MM.1S (cell line): ENCODE data around the gene PBX3.

Experiments
- DNase-seq: peaks from one replicate; pipeline ENCODE4 v3.0.0-alpha.2; 2015
- H2AFZ ChIP-seq: fragments of 300-600 bp; sonication (generic); 2 replicates; pipeline ENCODE4 v1.6.0; 2016; ENCODE audit warnings: antibody characterized with exemption, low read length
- H3F3A ChIP-seq: fragments of 300-600 bp; sonication (generic); 2 replicates; pipeline ENCODE4 v1.6.1; 2016; ENCODE audit warnings: mild to moderate bottlenecking, antibody characterized with exemption, low read length, moderate library complexity, mixed read lengths; ENCODE audit not compliant: insufficient read depth
- H3K27ac ChIP-seq: fragments of 300-600 bp; sonication (generic); 2 replicates; pipeline ENCODE4 v1.5.1; 2016; ENCODE audit warnings: mild to moderate bottlenecking, low read length
- H3K27me3 ChIP-seq: fragments of 300-600 bp; sonication (generic); replicated peaks from 2 replicates; pipeline ENCODE4 v1.6.0; 2016; ENCODE audit warnings: low read length; ENCODE audit not compliant: insufficient read depth
- H3K36me3 ChIP-seq: fragments of 300-600 bp; sonication (generic); replicated peaks from 2 replicates; pipeline ENCODE4 v1.6.1; 2016; ENCODE audit warnings: mild to moderate bottlenecking, low read length, mixed read lengths; ENCODE audit not compliant: insufficient read depth
- H3K4me1 ChIP-seq: fragments of 300-600 bp; sonication (generic); 2 replicates; pipeline ENCODE4 v1.6.1; 2016; ENCODE audit warnings: low read length, mixed read lengths
- H3K4me2 ChIP-seq: fragments of 300-600 bp; sonication (generic); 2 replicates; pipeline ENCODE4 v1.6.0; 2016; ENCODE audit warnings: low read depth, low read length
- H3K4me3 ChIP-seq: fragments of 300-600 bp; sonication (generic); 2 replicates; pipeline ENCODE4 v1.5.1; 2016; ENCODE audit warnings: low read length, mixed read lengths
- H3K79me2 ChIP-seq: fragments of 300-600 bp; sonication (generic); 2 replicates; pipeline ENCODE4 v1.6.1; 2016; ENCODE audit warnings: mixed run types, low read length, mixed read lengths
- H3K9ac ChIP-seq: fragments of 300-600 bp; sonication (generic); 2 replicates; pipeline ENCODE4 v1.6.1; 2016; ENCODE audit warnings: low read length, mixed read lengths
- H3K9me2 ChIP-seq: fragments of 300-600 bp; sonication (generic); replicated peaks from 2 replicates; pipeline ENCODE4 v1.6.1; 2016; ENCODE audit warnings: mild to moderate bottlenecking, low read length, mixed read lengths; ENCODE audit not compliant: insufficient read depth
- H3K9me3 ChIP-seq: fragments of 300-600 bp; sonication (generic); replicated peaks from 2 replicates; pipeline ENCODE4 v1.6.1; 2016; ENCODE audit warnings: mild to moderate bottlenecking, low read length, mixed read lengths; ENCODE audit not compliant: insufficient read depth
- H4K20me1 ChIP-seq: fragments of 300-600 bp; sonication (generic); 2 replicates; pipeline ENCODE4 v1.6.1; 2016; ENCODE audit warnings: mild to moderate bottlenecking, low read length, moderate library complexity, mixed read lengths; ENCODE audit not compliant: insufficient read depth
- CTCF ChIP-seq: fragments of 300-600 bp; sonication (generic); IDR thresholded peaks from 2 replicates; pipeline ENCODE4 v1.5.1; 2016; ENCODE audit warnings: antibody characterized with exemption, low read length, mixed read lengths
- EZH2 ChIP-seq: fragments of 300-600 bp; sonication (generic); optimal IDR thresholded peaks from 2 replicates; pipeline ENCODE3; 2017; ENCODE audit warnings: low read depth, mild to moderate bottlenecking, antibody characterized with exemption, low read length, mixed read lengths
- EZH2phosphoT487 ChIP-seq: fragments of 300-600 bp; sonication (generic); IDR thresholded peaks from 2 replicates; pipeline ENCODE4 v1.6.1; 2018; ENCODE audit warnings: antibody characterized with exemption, low read length

Gene PBX3

GRCh38 chr9:125959951-125960619, 212.9 kb downstream of the PBX3 start:
- no peak overlapping the region for H3K27ac ChIP-seq
- H3F3A ChIP-seq, result no peaks in the 10 kb centered on the region
- TF ChIP-seq EZH2phosphoT487, result no peak
- no peak for TF ChIP-seq CTCF
- TF ChIP-seq EZH2, result no peak
- no peak overlapping the region for H2AFZ ChIP-seq
- H3K79me2 ChIP-seq, result no peaks in the 10 kb centered on the region
- H3K36me3 ChIP-seq, result no peaks in the 10 kb centered on the region
- no peak overlapping the region for H3K4me2 ChIP-seq
- no peak overlapping the region for H3K9ac ChIP-seq
- H4K20me1 ChIP-seq, result no peaks in the 10 kb centered on the region
- H3K4me1 ChIP-seq, result no peaks in the 10 kb centered on the region
- H3K9me3 ChIP-seq, result no peaks in the 10 kb centered on the region
- H3K9me2 ChIP-seq, result no peaks in the 10 kb centered on the region
- no peaks in the 10 kb centered on the region for H3K27me3 ChIP-seq
- DNase-seq, result no peak
- H3K4me3 ChIP-seq, result no peak overlapping the region

- Histone ChIP-seq H3F3A (no peaks in the 10 kb centered on the region), H3K27me3 (no peaks in the 10 kb centered on the region), H4K20me1 (no peaks in the 10 kb centered on the region), H3K4me3 (no peak overlapping the region), H3K79me2 (no peaks in the 10 kb centered on the region), H3K9me2 (no peaks in the 10 kb centered on the region), H3K9me3 (no peaks in the 10 kb centered on the region), H3K36me3 (no peaks in the 10 kb centered on the region), H3K4me2 (no peak overlapping the region), H3K9ac (no peak overlapping the region), H3K4me1 (no peaks in the 10 kb centered on the region), H2AFZ (no peak overlapping the region), H3K27ac (no peak overlapping the region)
- no peak for TF ChIP-seq EZH2
- no peak for TF ChIP-seq EZH2phosphoT487
- TF ChIP-seq CTCF, result no peak
- DNase-seq, result no peak
Measured at GRCh38 chr9:125960626-125961025, 213.5 kb downstream of the PBX3 start.

GRCh38 chr9:125961072-125961471, 213.9 kb downstream of the PBX3 start:
- no peak for DNase-seq
- TF ChIP-seq CTCF, result no peak
- no peak for TF ChIP-seq EZH2
- TF ChIP-seq EZH2phosphoT487, result no peak
- H3F3A ChIP-seq, result no peaks in the 10 kb centered on the region

More at GRCh38 chr9:125961072-125961471, 213.9 kb downstream of the PBX3 start:
- Histone ChIP-seq H3K27me3 (no peaks in the 10 kb centered on the region), H3K4me3 (no peak overlapping the region), H4K20me1 (no peaks in the 10 kb centered on the region), H2AFZ (no peak overlapping the region), H3K4me1 (no peaks in the 10 kb centered on the region), H3K27ac (no peak overlapping the region), H3K9me2 (no peaks in the 10 kb centered on the region), H3K4me2 (no peak overlapping the region), H3K36me3 (no peaks in the 10 kb centered on the region), H3K9me3 (no peaks in the 10 kb centered on the region), H3K9ac (no peak overlapping the region), H3K79me2 (no peaks in the 10 kb centered on the region)
